GM18870 (cell line): ENCODE results near the gene ANAPC7.
"Not testable (repeated sequence)": the region's sequence is repeated elsewhere in the genome, so short reads cannot be mapped to it uniquely, and the experiment has no call there.

Source experiments
- ATAC-seq: cut with Tn5 transposase; IDR thresholded peaks from one replicate; pipeline ENCODE4 v1.9.1; 2021; ENCODE audit warnings: moderate library complexity; ENCODE audit not compliant: unreplicated experiment

Gene ANAPC7

GRCh38 chr12:110403146-110403975, at the start of gene ANAPC7:
Gene ANAPC7, minus strand, starts transcription at chr12:110403708. Its CDS starts 81 bp downstream, at chr12:110403627.
- peak; percentile 48 for ATAC-seq

- ATAC-seq = no peak
Measured at GRCh38 chr12:110451263-110451662, 47.8 kb upstream of the ANAPC7 start.

GRCh38 chr12:110449799-110450497, 46.4 kb upstream of the ANAPC7 start, which contains the start of gene ARPC3:
Gene ARPC3, minus strand, starts transcription at chr12:110450337. Its CDS starts 77 bp downstream, at chr12:110450260.
- peak; percentile 69 for ATAC-seq

GRCh38 chr12:110444455-110444854, 40.9 kb upstream of the ANAPC7 start:
- no peak for ATAC-seq

GRCh38 chr12:110436231-110436630, 32.7 kb upstream of the ANAPC7 start:
- no peak for ATAC-seq

GRCh38 chr12:110431957-110432587, 28.6 kb upstream of the ANAPC7 start:
- no peak for ATAC-seq

GRCh38 chr12:110429676-110430075, 26.2 kb upstream of the ANAPC7 start:
- not testable (repeated sequence) for ATAC-seq

GRCh38 chr12:110426406-110426805, 22.9 kb upstream of the ANAPC7 start:
- ATAC-seq = no peak

- ATAC-seq = no peak
Measured at GRCh38 chr12:110424237-110424636, 20.7 kb upstream of the ANAPC7 start.

- no peak for ATAC-seq
Measured at GRCh38 chr12:110421701-110422100, 18.2 kb upstream of the ANAPC7 start.

GRCh38 chr12:110421159-110421661, 17.7 kb upstream of the ANAPC7 start:
- no peak for ATAC-seq

- not testable (repeated sequence) for ATAC-seq
Measured at GRCh38 chr12:110420644-110421043, 17.1 kb upstream of the ANAPC7 start.

- not testable (repeated sequence) for ATAC-seq
Measured at GRCh38 chr12:110417113-110417512, 13.6 kb upstream of the ANAPC7 start.

GRCh38 chr12:110410086-110410485, 6.6 kb upstream of the ANAPC7 start:
- ATAC-seq = not testable (repeated sequence)

- ATAC-seq = not testable (repeated sequence)
Measured at GRCh38 chr12:110405126-110405662, 1.7 kb upstream of the ANAPC7 start.

GRCh38 chr12:110403976-110404682, 621 bp upstream of the ANAPC7 start:
- ATAC-seq = no peak

- no peak for ATAC-seq
Measured at GRCh38 chr12:110382683-110383082, 20.8 kb downstream of the ANAPC7 start.

GRCh38 chr12:110379631-110380030, 23.9 kb downstream of the ANAPC7 start:
- no peak for ATAC-seq

- ATAC-seq = no peak
Measured at GRCh38 chr12:110379197-110379596, 24.3 kb downstream of the ANAPC7 start.

GRCh38 chr12:110378131-110378790, 25.2 kb downstream of the ANAPC7 start:
- not testable (repeated sequence) for ATAC-seq
